Uterus (tissue), 2 donors: ENCODE data around the gene CLDN15.

Experiments used
- CTCF ChIP-seq, 4 experiments: fragments of 200-600 bp in 2 of 4; fragments of 450-650 bp in 2 of 4; sonication (generic) in 2 of 4; IDR thresholded peaks; one replicate each; pipeline ENCODE4 v1.5.1; 2016 to 2019; ENCODE audit warnings: antibody characterized with exemption in 4 of 4, mild to moderate bottlenecking in 2 of 4, moderate library complexity in 1 of 4
- POLR2A ChIP-seq, 2 donors: fragments of 450-650 bp; IDR thresholded peaks; one replicate each; pipeline ENCODE4 v1.6.1; 2016; ENCODE audit warnings: antibody characterized with exemption in 2 of 2, mild to moderate bottlenecking in 1 of 2, moderate library complexity in 1 of 2

DNA sequence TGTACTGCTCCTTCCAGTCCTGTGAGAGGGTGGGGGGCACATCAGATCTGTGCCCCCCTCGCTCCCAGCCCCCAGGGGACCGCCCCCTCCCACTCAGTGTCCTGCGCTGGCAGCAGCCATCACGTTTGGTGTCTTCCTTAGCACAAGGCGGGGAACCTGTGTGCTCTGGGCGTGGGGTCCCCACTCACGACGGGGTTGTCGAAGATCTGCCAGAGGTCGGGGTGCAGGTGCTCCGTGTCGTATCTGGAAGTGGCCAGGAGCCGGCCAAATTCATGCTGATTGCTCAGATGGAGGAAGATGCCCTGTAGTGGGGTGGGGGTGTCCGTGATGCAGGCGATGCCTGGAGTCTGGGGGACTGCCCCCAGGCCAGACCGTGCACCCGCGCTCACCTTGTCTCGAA lies 27.5 kb downstream of the CLDN15 start:
- TF ChIP-seq CTCF (IDR thresholded peaks at IDR 0.05) (no peak), POLR2A (IDR thresholded peaks at IDR 0.05) (no peak)
